ENCODE data around the gene MTTP.

Gene MTTP

DNA sequence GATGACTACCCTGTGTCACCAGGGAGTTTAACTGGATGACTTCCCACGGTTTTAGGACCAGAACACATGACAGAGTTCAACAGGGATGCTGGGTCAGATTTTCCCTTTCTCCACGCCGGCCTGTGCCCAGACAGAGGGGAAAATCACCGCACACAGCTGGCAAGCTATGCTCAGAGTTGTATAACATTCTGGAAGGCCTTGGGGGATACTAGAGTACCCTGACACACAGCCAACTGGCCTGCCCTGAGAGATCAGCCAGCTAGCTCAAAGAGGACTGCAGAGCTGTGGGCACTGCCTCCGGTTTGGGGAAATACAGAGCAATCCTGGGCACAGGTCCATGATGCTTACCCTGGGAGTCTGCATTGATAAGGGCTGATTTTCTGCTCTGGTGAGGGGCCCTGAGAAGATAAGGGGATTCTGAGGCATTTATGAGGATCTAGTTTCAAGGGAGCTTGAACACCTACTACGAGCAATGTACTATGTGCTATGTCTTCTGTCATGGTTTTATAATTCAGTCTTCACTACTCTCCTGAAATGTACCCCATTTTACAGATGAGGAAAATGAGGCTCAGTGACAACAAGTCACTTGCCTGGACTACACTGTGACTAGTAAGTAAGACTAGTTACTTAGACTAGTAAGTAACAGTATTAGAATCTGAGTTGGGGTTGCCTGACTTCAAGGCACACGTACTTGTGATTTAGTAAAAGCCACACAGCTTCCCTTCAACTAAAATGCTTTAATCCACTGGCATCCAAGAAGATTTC, 68.3 kb downstream of the MTTP start:
- no peak for DNase-seq

DNA sequence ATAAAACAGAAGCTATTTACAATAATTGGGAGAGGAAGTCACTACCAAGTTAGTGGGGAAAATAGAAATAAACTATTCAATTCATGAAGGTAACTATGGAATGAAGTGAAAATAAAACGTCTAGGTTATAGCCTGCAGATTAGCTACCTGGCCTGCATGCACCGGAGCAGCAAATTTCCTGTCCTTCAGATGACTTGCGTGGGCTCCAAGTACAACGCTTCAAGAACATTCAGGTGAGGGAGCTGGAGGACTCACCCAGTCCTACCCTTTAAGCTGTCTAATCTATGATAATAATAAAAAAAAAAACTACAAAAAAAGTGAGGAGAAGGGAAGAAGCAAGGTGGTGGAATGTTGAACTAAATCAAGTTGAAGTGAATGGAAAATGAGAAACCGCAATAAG, 69.8 kb downstream of the MTTP start:
- no peak for DNase-seq

DNA sequence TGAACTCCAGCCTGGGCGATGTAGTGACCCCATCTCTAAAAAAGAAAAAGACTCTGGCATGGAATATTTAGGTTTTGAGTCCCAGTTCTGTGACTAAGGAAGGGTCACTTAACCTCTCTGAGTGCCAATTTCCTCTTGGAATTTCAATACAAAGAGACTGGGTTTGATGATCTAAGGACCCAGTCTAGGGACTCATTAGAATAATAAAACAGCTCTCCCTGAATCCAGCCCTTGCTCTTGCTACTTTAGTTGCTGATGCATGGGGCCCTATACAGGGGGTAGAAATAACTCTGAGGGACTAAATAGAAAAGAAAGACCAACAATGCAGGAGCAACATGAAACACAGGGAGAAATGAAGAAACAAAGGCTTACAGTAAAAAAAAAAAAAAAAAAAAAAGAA, 70.4 kb downstream of the MTTP start:
- DNase-seq, result no peak

DNA sequence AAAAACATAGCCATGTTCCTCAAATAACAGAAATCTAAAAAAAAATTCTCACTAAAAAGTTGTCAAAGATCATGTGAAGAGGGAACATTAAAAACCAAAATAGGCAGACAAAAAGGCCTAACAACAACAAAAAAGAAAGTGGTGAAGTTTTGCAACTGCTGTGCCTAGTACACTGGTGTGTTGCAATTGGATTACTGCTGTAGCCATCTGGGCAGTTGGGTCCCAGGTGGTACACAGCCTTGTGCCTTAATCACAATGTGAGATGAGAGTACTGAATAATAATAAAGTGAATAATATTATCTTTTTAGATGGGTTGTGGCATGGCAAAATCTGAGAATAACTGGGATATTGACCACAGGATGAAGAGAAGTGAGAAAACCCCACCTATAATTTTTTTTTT, 71.0 kb downstream of the MTTP start:
- DNase-seq, result no peak

DNA sequence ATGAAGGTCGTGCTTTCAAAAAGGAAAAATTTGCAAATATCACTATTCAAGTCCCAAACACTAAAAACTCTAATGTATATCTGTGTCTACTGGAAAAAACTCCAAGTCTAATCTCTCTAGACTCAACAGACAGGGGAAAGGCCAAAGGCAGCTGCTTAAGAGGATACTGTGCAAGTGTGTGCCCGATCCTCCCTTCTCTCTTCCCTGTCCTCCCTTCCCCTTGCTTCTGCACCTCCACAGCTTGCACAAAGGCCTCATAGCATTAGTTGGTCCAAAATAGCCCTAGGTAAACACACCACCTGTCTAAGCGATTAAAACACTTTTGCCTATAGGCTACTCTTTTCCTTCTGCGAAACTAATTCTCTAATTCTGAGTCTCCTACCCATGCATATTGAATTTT, 72.4 kb downstream of the MTTP start:
- no peak for DNase-seq

DNA sequence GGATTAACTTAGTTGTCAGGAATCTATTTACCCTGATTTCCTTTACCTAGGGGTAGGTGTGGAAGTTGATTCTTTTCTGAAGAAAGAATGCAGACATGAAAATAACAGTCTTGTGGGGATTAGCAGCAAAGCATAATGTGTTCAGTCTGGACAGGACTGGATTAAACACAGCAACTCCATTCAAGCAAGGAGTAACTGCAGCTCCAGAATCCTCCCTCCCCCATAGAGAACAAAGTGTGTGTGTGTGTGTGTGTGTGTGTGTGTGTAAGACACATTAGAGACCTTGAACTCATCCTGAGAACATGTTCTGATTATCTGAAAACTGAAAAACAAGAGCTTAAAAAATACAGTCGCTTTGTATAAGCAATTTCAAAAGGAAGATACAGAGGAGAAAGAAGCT, 73.7 kb downstream of the MTTP start:
- no peak for DNase-seq

DNA sequence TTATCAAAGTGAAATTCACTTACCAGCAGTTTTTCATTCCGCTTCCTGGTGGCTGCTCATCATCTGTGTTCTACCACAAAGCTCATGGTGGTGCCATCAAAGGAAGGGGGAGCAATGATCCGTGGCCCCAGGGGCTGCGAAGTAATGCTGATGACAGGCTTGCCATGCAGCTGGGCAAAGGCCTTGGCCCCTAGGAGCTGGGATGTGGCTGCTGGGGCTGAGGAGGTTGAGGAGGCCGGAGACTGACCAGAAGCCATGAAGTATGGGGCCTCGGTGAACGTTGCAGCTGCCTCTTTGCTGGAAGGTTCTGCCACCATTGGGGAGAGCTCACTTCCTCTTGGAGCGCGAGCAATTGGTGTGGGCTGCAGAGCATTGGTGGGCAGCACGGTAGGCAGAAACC, 74.6 kb downstream of the MTTP start:
- no peak for DNase-seq

DNA sequence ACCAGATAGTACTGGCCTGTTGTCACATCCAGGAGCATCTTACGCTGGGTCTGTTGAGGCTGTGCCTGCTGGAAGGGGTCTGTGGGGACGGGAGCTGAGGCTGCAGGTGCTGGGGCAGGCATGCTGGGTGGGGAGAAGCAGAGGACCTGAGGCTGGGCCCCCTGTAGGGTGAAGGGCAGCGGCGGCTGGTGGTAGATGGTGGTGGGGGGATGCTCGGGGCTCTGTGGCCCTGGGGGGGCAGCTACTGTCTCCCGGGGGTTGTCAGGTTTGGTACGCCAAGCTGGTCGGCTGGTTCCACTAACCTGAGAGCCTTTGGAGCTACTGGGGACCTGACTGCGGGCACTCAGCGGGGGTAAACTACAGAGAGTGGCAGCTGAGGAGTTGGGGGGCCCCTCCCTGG, 75.2 kb downstream of the MTTP start:
- no peak for DNase-seq

DNA sequence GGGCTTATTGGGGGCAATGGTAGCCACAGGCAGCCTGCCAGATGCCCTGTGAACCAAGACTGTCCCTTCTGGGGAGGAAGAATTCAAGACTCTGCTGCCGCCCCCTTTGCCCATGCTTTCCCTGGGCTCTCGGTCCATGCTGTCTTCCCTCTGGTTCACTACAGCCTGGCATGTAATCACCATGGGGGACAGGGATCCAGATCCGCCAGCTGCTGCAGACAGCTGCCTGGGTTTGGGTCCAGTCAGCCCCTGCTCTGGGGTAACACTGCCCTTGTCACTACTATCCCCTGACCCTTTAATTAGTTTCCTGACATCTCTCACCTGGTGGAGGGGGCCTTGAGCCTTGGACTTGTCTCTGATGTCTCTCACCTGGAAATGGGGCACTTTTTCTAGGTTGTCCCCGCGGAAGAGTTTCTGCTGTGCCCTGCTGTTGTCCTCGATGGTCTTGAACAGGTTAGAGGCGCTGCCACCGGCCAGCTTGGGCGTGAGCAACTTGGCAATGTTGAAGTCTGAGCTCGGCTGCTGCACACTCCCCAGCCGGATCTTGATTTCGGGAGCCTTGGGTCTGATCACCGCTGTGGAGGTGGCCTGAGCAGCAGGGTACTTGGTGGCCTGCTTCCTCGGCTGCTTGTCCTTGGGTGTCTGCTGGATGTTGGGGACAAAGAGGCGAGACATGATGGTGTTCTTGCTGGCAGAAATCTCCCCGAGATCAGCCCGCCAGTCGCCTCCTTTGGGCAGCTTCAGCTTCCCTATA, 76.6 kb downstream of the MTTP start:
- DNase-seq, result no peak

DNA sequence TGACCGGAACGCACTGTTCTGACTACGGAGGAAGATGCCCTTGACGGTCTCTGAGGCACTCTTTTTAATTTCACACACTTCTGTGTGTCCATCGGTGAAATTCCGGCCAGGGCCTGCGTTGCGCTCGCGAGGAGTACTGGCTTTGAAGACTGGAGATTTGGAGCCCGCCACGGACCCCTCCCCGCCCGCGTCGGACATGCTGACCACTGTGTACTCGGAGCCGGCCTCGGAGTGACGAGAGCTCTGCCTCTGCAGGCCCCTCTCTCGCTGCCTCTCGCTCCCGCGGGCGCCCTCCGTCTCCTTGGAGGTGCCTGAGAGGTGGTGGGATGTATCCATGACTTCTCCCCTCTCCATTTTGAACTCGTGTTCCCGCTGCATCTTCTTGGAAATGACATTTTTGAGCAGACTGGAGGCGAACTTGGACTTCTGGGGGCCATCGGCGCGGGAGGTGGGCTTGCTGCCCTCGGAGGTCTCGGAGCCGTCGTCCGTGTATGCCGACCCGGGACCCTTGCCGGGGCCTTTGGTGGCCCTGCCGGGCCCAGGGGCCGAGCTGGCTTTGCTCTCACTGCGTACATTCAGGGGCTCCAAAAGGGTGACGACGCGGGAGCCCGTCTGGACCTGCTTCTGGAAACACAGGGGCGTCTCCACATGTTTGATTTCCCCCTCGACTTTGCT, 77.3 kb downstream of the MTTP start:
- no peak for DNase-seq

DNA sequence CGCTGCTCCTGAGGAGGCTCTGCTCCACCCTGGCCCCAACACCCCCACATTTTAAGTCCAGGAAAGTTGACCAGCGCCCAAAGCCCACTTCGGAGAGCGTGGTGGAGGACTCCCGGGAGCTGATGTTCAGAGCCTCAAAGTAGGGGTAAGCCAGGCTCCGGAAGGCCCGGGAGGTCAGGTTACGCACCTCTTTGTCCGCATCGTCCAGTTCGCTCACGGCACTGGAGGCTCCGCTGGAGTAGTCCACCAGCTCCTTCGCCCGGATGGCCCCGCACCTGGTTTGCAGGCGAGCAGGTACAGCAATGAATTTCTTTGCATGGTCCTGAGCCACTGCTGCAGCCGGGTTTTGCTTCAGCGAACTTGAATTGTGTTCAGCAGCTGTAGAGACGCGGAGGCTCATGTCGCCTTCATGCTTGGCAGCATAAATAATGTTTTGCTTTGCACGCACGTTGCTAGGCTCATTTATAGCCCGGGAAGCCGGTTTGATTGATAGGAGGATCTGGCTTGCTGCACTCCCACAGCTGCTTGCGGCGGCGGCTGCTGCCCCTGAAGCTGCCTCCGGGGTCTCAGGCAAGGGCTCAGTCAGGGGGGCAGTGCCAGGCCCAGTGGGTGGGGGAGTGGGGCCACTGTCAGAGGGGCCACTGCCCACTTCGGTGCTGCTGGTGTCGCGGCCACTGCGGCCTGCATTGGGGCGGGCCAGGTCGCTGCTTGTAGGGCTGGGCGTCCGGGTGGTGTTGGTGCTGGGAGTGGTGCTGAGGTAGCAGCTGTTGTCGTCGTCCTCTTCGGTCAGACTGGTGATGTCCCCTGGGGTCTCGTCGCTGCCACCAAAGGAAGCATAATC, 78.2 kb downstream of the MTTP start:
- DNase-seq, result no peak

DNA sequence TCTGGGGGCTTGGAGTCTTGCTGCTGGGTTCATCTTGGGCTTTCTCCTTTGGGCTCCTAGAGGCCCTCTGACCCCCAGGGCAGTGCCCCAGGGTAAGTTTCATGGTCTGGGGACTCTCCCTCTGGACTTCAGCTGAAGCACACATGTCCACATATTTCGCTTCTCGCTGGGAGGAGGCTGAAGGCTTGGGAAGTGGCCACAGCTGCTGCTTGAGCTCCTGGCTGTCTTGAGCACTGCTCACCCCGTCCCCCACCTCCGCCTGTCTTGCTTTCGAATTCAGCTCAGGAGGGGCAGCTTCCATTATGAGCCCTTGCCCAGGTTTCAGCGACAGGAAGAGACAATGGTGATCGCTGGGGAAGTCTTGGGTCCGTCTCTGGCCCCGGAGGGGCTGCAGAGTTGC, 79.3 kb downstream of the MTTP start:
- DNase-seq, result no peak

DNA sequence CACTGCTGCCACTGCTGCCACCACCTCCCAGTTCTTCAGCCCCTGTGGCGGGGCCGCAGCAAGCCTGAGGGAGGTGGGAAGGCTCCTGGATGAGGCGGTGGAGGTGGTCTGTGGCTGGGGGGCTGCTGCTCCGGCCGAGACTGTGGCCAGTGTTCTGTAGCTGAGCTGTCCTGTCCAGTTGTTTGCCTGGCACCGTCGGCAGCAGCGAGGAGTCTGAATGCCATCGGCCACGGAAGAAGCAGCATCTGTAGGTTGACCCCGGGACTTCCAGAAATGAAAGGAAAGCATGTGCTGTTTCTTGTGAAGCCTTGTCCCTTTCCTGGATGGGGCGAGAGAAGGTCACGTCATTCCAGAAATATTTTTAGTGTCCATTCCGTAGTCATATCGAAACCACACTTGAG, 79.7 kb downstream of the MTTP start:
- no peak for DNase-seq

DNA sequence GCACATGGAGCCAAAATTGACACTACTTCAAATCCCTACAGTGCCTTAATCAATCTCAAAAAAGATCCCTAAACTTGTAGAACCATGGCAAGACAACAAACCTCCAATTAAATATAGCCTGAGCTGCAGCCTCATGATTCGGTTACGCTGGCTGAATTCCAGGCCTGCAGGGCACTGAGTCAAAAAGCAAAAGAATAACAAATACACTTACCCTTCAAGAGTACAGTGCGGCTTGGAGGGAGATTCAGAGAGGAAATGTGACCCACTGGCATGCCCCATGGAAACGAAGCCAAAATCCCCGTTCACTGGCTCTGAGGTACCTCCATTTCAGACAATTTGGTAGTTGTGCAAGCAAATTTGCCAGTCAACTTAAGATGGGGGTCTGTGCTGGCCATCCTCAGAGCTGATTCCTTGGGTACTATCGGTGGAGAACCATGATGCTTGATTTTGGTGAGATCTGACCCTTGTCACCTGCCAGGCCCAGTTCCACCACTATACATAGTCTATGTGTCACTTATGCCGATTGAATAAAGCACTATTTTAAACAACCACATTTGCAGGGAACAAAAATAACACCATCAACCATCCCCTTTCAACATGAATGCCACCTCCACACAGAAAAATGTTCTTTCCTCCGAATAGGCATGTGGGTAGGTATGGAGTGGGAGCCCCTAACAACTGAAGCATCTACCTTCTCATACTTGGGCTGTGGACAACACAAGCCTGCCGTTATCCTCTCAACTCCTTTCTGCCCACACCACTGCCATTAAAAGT, 80.9 kb downstream of the MTTP start:
- no peak for DNase-seq

DNA sequence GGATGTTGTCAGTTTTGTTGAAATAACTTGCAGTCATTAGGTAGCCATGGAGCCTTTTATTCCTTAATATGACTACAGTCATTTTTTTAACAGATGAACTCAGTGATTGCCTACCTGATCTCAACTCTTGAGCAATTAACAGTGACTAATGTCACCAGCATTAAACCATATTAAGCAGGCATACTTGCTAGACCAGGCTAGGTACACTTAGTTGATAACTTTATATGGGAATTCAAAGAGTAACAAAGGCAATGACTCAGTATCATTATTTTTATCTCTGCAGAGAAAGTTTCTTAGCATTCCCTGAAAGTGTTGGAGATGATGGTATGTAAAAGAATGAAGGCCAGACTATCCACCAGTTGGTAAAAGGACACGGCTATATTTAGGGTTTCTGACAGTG, 83.2 kb downstream of the MTTP start, which contains the start of gene C4orf54:
Gene C4orf54, minus strand, starts transcription at position 31 of the 400 bp plus-strand sequence. CDS start 3,180 bp downstream, outside the sequence.
- no peak for DNase-seq

DNA sequence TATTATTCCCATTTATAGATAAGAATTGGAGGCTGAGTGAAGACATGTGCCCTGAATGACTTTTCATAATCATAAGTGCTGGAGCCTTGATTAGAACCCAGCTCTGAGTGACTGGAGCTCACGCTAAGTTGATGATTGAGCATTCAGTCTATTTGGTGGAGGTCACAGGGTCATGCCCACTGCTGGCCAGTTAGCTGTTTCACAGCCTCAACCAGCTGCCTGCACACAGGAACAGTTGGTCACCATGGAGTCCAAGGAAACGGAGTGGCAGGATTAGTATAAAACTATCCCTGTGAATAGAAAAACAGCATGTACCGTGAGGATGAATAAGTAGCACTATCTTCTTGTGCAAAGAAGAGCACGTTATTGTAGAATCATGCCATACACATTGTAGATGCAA, 84.0 kb downstream of the MTTP start:
- DNase-seq, result no peak

DNA sequence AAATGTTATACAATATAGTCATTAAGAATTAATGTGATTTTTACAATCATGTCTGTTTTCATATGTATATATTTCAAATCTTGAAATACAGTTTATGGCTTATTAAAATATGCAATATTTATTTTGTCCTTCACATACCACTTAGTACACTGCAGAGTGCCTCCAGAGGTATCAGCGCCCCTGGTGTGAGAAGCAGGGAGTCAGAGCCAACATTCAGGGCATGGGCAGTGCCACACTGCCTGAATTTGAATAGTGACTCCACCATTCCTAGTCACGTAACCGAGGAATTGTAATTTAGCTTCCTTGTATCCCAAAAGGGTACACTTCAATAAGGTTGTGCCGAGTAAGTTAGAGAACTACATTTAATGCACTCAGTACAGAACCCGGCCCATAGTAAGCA, 87.3 kb downstream of the MTTP start:
- no peak for DNase-seq

DNA sequence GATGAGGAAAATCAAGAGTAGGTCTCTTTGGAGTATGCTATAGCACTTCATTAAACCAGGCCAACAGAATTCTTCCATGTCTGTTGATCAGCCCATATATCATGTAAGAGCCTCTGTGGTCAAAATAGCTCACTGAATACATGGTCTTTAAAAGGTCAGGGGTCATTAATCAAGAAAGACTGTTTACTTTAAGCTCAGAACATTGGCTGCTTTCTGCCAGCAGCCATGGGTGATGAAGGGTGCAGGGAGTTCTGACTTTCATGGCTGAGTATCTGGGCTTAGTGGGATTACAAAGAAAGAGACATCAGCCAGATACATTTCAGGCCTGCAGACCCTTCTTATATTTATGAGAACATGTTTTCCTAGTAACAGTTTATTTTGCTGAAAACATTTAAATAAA, 90.1 kb downstream of the MTTP start:
- DNase-seq, result no peak

DNA sequence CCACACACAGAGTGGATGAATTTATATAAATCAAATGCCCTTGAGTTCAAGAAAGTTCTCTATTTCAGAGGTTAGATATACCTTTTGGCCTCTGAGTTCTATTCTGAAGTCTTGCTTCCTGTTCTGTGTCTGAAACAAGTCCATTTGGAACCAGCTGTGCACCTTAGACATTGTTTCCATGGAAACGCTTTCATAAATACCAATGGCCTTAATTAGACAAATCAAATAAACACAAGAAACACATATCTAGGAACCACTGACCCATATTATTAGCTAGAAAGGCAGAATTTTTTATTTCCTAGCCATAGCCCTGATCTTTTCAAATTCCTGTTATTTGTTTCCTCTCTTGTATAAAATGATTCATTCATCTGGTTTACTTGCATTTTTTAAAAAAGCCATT, 91.4 kb downstream of the MTTP start:
- DNase-seq, result no peak

DNA sequence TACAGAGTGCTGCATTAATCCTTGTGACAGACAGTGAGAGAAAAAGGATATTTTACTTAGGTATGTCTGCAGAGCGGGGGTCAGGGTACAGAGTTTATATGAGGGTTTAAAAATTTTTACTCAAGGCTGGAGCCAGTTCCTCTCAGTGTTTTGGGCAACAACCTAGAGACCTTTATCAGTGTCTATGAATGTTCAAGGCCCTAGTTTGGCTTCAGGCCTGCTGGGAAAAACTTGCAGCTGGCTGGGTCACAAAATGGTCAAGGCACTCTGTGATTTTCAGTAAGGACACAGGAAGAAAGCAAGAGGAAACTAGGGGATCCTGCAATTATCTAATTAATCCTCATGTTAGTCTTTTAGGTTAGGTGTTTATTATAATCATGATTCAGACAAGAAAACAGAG, 93.8 kb downstream of the MTTP start:
- DNase-seq, result no peak

DNA sequence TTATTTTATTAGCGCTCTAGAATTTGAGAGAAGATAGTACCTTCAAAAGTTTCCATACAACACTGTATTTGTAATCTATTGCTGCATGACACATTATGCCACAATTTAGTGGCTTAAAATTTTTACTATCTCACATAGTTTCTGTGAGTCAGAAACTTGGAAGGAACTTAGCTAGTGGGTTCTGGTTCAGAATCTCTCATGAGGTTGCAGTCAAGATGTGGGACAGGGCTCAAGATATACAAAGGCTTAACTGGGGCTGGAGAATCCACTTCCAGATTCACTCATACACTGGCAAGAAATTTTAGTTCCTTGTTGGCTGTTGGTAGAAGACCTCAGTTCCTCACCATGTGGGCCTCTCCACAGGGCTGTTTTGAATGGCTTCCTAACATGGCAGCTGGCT, 94.5 kb downstream of the MTTP start:
- DNase-seq, result no peak

DNA sequence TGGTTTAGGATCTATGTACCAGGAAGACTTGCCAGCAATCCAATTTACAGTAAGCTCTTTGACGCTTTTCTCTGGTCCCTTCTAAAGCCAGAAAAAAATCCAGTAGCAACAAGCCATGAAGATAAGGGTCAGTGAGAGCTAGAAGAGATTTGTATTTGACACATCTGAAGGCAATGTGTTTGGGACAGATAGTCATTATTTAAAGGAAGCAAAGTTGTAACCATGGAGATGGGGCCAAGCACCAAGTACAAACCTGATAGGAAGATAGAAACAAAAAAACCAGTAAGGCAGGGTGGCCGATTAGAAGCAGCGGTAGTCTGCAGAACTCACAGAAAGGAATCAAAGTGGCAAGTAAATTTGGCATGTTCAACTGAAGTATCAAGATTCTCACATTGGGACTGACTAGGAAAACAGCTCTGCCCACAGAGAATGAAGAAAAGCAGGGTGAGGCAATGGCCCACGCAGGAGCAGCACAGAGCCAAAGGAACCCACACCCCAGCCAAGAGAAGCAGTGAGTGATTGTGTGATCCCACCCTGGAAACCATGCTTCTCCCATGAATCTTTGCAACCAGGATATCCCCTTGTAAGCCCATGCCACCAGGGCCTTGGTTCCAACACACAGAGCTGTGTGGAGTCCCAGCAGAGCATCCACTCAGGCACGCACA, 95.9 kb downstream of the MTTP start:
- no peak for DNase-seq
